ENCODE results near the gene BLCAP. TPM values are rescaled to one million over a fixed set of nuclear protein-coding genes. Genes with fewer than 3 reads are reported as not detected.
"Not testable (repeated sequence)": the region's sequence is repeated elsewhere in the genome, so short reads cannot be mapped to it uniquely, and the experiment has no call there.

Gene BLCAP
- total RNA-seq, 1 donor, result 35.9 TPM

GRCh38 chr20:37492096-37492625 is 35.5 kb downstream of the BLCAP start:
- no peak for DNase-seq (ENCODE audit: low read depth)
- H3K4me3 ChIP-seq (ENCODE audit: low read depth, low read length), result no peak overlapping the region
- no peak for TF ChIP-seq CTCF (IDR thresholded peaks at IDR 0.05; ENCODE audit: insufficient read depth, low read length)

- H3K4me3 ChIP-seq (ENCODE audit: low read depth, low read length), result no peak overlapping the region
- TF ChIP-seq CTCF (IDR thresholded peaks at IDR 0.05; ENCODE audit: insufficient read depth, low read length), result no peak
- DNase-seq (ENCODE audit: low read depth), result no peak
These were observed 36.9 kb downstream of the BLCAP start for GRCh38 chr20:37490663-37491350.

GRCh38 chr20:37486209-37486608 is 41.5 kb downstream of the BLCAP start:
- not testable (repeated sequence) for H3K4me3 ChIP-seq (ENCODE audit: low read depth, low read length); DNase-seq (ENCODE audit: low read depth)

GRCh38 chr20:37484331-37484730 is 43.3 kb downstream of the BLCAP start:
- DNase-seq (ENCODE audit: low read depth), result no peak
- H3K4me3 ChIP-seq (ENCODE audit: low read depth, low read length), result no peak overlapping the region
- no peak for TF ChIP-seq CTCF (IDR thresholded peaks at IDR 0.05; ENCODE audit: insufficient read depth, low read length)

- no peak for TF ChIP-seq CTCF (IDR thresholded peaks at IDR 0.05; ENCODE audit: insufficient read depth, low read length)
- no peak overlapping the region for H3K4me3 ChIP-seq (ENCODE audit: low read depth, low read length)
- no peak for DNase-seq (ENCODE audit: low read depth)
These were observed 46.1 kb downstream of the BLCAP start for GRCh38 chr20:37481610-37482009.

- TF ChIP-seq CTCF (IDR thresholded peaks at IDR 0.05; ENCODE audit: insufficient read depth, low read length), result no peak
- H3K4me3 ChIP-seq (ENCODE audit: low read depth, low read length), result no peak overlapping the region
- peak; percentile 34 for DNase-seq (ENCODE audit: low read depth)
These were observed 46.8 kb downstream of the BLCAP start for GRCh38 chr20:37480919-37481318.

GRCh38 chr20:37479925-37480691 is 47.6 kb downstream of the BLCAP start:
- DNase-seq (ENCODE audit: low read depth), result no peak
- no peak for TF ChIP-seq CTCF (IDR thresholded peaks at IDR 0.05; ENCODE audit: insufficient read depth, low read length)
- no peak overlapping the region for H3K4me3 ChIP-seq (ENCODE audit: low read depth, low read length)
